Measurements from ENCODE around the gene TIPARP.
A peak's percentile ranks its signal among the peaks of the same experiment; 100 is the strongest.

TIPARP gene

GRCh38 chr3:156680243-156680914, 6.0 kb downstream of the TIPARP start:
- DNase-seq, result no peak
- Histone ChIP-seq H3K4me3 (ENCODE audit: low read depth, low read length) (no peak overlapping the region), H3K27ac (peak overlapping the region; percentile 83), H3K36me3 (replicated peaks) (peaks cover 39% of the 10 kb centered on the region), H3K27me3 (replicated peaks) (no peaks in the 10 kb centered on the region)
- in situ Hi-C loops (cut with HindIII; ENCODE audit: low pct_ligation_motif_present, low sequenced_read_pairs), result loop anchor here (25.0 kb wide), 1 partner anchor 407 kb away; no protein-coding TSS in a partner anchor
- TF ChIP-seq CTCF (IDR thresholded peaks at IDR 0.05; ENCODE audit: low read depth, low read length, missing control alignments), result no peak

GRCh38 chr3:156681002-156681401, 6.6 kb downstream of the TIPARP start:
- H3K36me3 ChIP-seq (replicated peaks), result peaks cover 39% of the 10 kb centered on the region
- TF ChIP-seq CTCF (IDR thresholded peaks at IDR 0.05; ENCODE audit: low read depth, low read length, missing control alignments), result no peak
- H3K4me3 ChIP-seq (ENCODE audit: low read depth, low read length), result no peak overlapping the region
- peak; percentile 95 for DNase-seq
- H3K27ac ChIP-seq, result peak overlapping the region; percentile 83
- in situ Hi-C loops (cut with HindIII; ENCODE audit: low pct_ligation_motif_present, low sequenced_read_pairs), result loop anchor here (25.0 kb wide), 1 partner anchor 406 kb away; no protein-coding TSS in a partner anchor
- no peaks in the 10 kb centered on the region for H3K27me3 ChIP-seq (replicated peaks)

GRCh38 chr3:156682501-156682900, 8.1 kb downstream of the TIPARP start:
- no peak for TF ChIP-seq CTCF (IDR thresholded peaks at IDR 0.05; ENCODE audit: low read depth, low read length, missing control alignments)
- Histone ChIP-seq H3K27me3 (replicated peaks) (no peaks in the 10 kb centered on the region), H3K36me3 (replicated peaks) (peaks cover 39% of the 10 kb centered on the region), H3K27ac (no peak overlapping the region), H3K4me3 (ENCODE audit: low read depth, low read length) (no peak overlapping the region)
- in situ Hi-C loops (cut with HindIII; ENCODE audit: low pct_ligation_motif_present, low sequenced_read_pairs), result loop anchor here (25.0 kb wide), 1 partner anchor 405 kb away; no protein-coding TSS in a partner anchor
- no peak for DNase-seq

- DNase-seq, result no peak
- Histone ChIP-seq H3K4me3 (ENCODE audit: low read depth, low read length) (no peak overlapping the region), H3K27me3 (replicated peaks) (no peaks in the 10 kb centered on the region), H3K36me3 (replicated peaks) (peaks cover 35% of the 10 kb centered on the region), H3K27ac (no peak overlapping the region)
- in situ Hi-C loops (cut with HindIII; ENCODE audit: low pct_ligation_motif_present, low sequenced_read_pairs), result loop anchor here (25.0 kb wide), 1 partner anchor 404 kb away; no protein-coding TSS in a partner anchor
- no peak for TF ChIP-seq CTCF (IDR thresholded peaks at IDR 0.05; ENCODE audit: low read depth, low read length, missing control alignments)
Measured at GRCh38 chr3:156682963-156683362, 8.6 kb downstream of the TIPARP start.

GRCh38 chr3:156685198-156685597, 10.8 kb downstream of the TIPARP start:
- Histone ChIP-seq H3K36me3 (replicated peaks) (peaks cover 16% of the 10 kb centered on the region), H3K27ac (peak overlapping the region; percentile 6), H3K27me3 (replicated peaks) (no peaks in the 10 kb centered on the region), H3K4me3 (ENCODE audit: low read depth, low read length) (no peak overlapping the region)
- TF ChIP-seq CTCF (IDR thresholded peaks at IDR 0.05; ENCODE audit: low read depth, low read length, missing control alignments), result no peak
- in situ Hi-C loops (cut with HindIII; ENCODE audit: low pct_ligation_motif_present, low sequenced_read_pairs), result loop anchor here (25.0 kb wide), 1 partner anchor 402 kb away; no protein-coding TSS in a partner anchor
- DNase-seq, result no peak

All from brain microvascular endothelial cell (primary cell).